GM21528 (cell line): ENCODE measurements around the gene TPK1.

Experiments
- ATAC-seq: cut with Tn5 transposase; IDR thresholded peaks from one replicate; pipeline ENCODE4 v1.9.1; 2021; ENCODE audit warnings: mild to moderate bottlenecking, moderate library complexity; ENCODE audit not compliant: unreplicated experiment, low FRiP score

Gene TPK1

GRCh38 chr7:144500225-144500624, 335.6 kb downstream of the TPK1 start:
- ATAC-seq: no peak

- ATAC-seq: no peak
Measured at GRCh38 chr7:144497282-144497681, 338.6 kb downstream of the TPK1 start.

- no peak for ATAC-seq
Measured at GRCh38 chr7:144494355-144494754, 341.5 kb downstream of the TPK1 start.

- ATAC-seq: no peak
Measured at GRCh38 chr7:144489504-144489903, 346.3 kb downstream of the TPK1 start.

- no peak for ATAC-seq
Measured at GRCh38 chr7:144488977-144489376, 346.9 kb downstream of the TPK1 start.

GRCh38 chr7:144487901-144488300, 348.0 kb downstream of the TPK1 start:
- no peak for ATAC-seq

- no peak for ATAC-seq
Measured at GRCh38 chr7:144484445-144484844, 351.4 kb downstream of the TPK1 start.

- ATAC-seq: no peak
Measured at GRCh38 chr7:144483189-144483588, 352.7 kb downstream of the TPK1 start.

- ATAC-seq: no peak
Measured at GRCh38 chr7:144481833-144482232, 354.0 kb downstream of the TPK1 start.

GRCh38 chr7:144477348-144477747, 358.5 kb downstream of the TPK1 start:
- no peak for ATAC-seq

- no peak for ATAC-seq
Measured at GRCh38 chr7:144474800-144475615, 360.8 kb downstream of the TPK1 start.

- no peak for ATAC-seq
Measured at GRCh38 chr7:144474363-144474762, 361.5 kb downstream of the TPK1 start.

GRCh38 chr7:144473908-144474307, 361.9 kb downstream of the TPK1 start:
- no peak for ATAC-seq

GRCh38 chr7:144470078-144470477, 365.8 kb downstream of the TPK1 start:
- no peak for ATAC-seq

- no peak for ATAC-seq
Measured at GRCh38 chr7:144468990-144469732, 366.7 kb downstream of the TPK1 start.

GRCh38 chr7:144459635-144460034, 376.2 kb downstream of the TPK1 start:
- ATAC-seq: no peak

GRCh38 chr7:144455040-144455404, 380.8 kb downstream of the TPK1 start:
- ATAC-seq: no peak

- ATAC-seq: no peak
Measured at GRCh38 chr7:144454256-144455039, 381.4 kb downstream of the TPK1 start.

- ATAC-seq: no peak
Measured at GRCh38 chr7:144452064-144452463, 383.8 kb downstream of the TPK1 start.

- ATAC-seq: no peak
Measured at GRCh38 chr7:144445590-144445989, 390.3 kb downstream of the TPK1 start.

GRCh38 chr7:144439717-144440205, 396.1 kb downstream of the TPK1 start:
- no peak for ATAC-seq
